GM18505 (cell line): ENCODE measurements around the gene PRR22.

ENCODE experiments used
- ATAC-seq: cut with Tn5 transposase; IDR thresholded peaks from one replicate; pipeline ENCODE4 v1.9.1; 2021; ENCODE audit not compliant: unreplicated experiment
- POLR2A ChIP-seq: IDR thresholded peaks from 4 replicates; pipeline ENCODE4 v1.6.1; 2011; ENCODE audit warnings: borderline replicate concordance; ENCODE audit not compliant: insufficient read depth, insufficient read length; ENCODE audit errors: extremely low read depth

PRR22 gene

DNA sequence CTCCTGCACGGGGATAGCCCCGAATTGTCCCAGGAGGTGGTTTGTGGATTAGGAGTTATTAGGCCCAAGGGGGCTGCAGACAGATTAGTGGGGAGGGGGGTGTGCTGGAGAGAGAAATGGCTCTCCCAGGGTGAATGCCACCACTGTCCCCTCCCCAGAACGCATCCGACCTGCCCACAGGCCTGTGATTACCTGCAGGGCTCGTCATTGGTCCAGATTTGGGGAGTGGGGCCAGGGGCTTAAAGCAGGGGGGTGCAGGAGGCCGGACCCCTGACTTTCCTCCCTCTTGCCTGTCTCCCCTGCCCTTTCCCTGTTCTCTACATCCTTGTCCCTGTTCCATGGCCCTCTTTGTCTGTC is 21.6 kb upstream of the PRR22 start:
- no peak for TF ChIP-seq POLR2A

DNA sequence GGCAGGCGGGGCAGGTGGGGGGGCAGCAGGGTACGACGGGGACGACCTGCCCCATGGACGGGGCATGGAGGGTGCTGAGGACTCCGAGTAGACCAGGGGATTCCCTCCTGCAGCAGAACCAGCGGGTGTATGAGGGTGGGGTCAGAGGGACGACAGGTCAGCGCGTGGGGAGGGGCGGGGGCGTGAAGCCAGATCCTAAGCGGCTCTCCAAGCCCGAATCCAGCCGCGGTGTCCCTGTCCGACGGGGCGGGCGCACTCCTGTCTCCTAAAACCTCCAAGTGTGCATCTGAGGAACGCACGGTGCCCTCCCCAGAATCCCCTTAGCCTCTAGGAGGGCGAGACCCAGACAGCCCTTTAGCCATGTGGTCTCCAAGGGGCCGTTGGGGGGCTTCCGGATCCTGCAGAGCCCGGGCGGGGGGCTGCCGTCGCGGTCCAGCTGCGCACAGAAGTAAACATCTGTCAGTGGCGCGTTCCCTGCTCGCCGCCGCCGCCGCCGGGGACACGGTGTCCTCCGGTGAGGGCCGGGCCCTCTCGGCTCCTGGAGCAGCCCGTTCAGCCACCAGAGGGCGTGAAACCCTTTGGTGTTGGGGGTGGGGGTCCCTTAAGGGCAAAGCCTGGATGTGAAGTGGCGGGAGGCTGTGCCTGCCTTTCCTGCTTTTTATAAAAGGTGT is 21.1 kb upstream of the PRR22 start:
- TF ChIP-seq POLR2A, result no peak
- ATAC-seq, result no peak

More for the DNA sequence above, 21.6 kb upstream of the PRR22 start:
- no peak for ATAC-seq

DNA sequence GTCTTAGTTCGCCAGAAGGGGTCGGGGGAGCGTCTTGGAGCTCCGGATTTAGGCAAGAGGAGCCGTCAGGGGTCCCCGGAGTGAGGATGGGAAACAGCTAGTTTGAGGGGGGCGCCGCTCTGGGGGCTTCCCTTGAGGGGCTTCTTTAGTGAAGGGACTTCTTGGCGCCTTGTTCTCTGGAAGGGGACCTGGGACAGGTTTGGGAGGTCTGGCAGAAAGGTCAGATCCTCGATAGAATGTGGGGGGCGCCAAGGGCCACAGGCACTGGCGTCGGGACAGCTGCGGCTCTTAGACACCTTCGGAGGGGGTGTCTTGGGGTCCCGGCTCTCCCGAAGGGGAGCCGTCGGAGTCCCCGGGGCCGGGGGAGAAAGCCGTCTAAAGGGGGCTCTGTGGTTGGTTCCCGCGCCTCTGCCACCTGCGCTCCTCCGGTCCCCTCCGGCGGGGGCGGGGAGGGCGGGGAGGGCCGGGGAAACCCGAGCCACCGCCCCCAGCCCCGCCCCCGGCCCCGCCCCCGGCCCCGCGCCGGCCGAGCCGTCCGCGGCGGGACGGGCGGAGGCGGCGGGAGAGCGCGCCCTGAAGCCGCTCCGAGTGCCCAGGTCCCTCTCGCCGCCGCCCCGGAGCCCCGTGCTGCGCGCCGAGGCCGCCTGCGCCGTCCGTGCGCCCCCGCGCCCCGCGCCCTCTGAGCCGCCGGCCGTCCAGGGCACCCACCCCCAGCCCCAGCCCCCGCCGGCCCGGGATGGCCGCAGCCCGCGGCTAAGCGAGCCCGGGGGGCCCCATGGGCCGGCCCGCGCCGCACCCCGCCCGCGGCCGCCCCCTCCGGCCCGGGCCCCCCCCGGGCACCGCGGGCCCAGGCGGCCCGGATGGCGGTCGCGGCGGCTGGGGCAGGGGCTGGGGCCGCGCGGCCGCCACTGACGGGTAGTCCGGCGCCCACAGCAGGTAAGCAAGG is 20.2 kb upstream of the PRR22 start, which contains the start of gene NRTN:
Gene NRTN, plus strand, starts transcription at position 552 of the 946 bp plus-strand sequence. CDS start 19,099 bp downstream, outside the sequence.
- TF ChIP-seq POLR2A, result no peak
- ATAC-seq, result no peak

DNA sequence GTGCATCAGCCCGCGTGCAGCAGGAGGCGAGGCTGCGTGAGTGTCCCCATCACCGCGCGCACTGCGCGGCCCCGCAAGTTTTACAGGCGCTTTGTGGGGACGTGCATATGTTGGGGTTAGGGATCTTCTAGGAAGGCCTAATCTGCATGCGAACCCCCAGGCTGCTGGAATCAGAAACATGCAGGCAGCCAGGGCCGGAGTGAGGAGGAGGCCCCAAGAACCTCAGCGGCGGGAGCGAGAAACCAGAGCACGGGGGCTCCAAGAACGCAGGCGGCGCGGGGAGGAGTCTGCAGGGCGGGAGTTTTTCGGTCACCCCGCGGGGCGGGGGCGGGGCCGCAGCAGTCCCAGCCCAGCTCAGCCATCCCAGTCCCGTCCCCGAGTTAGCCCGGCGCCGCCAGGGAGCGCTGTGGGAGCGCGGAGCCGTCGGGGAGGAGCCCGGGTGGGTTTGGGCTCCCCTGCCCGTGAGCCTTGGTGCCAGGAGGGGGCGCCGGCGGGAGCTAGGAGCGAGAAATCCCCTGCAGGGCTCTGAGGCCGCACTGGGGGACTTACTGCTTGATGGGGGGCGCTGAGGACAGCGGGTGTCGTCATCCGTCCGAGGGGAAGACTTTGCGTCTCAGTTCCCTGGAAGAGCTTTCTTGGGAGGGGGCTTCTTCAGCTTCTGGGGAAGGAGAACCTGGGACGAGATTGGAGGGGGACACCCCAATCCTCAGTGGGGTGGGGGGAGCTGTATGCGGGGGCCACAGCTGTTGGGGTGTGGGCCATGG is 19.4 kb upstream of the PRR22 start:
- ATAC-seq, result peak; percentile 76

DNA sequence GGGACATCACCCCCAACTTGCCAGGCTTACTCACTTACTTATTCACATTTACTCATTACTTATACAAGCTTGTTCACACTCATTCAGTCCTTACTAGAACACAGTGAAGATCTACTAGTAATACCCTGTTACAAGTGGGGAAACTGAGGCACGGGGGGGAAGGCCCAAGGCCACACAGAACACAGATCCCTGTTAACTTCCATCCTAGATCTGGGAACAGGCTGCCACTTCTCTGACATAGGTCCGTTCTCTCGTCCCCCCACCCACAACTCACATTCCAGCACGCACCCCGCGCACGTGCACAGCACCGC is 18.9 kb upstream of the PRR22 start:
- no peak for TF ChIP-seq POLR2A
- ATAC-seq, result no peak

More for the DNA sequence above, 19.4 kb upstream of the PRR22 start:
- TF ChIP-seq POLR2A, result no peak

DNA sequence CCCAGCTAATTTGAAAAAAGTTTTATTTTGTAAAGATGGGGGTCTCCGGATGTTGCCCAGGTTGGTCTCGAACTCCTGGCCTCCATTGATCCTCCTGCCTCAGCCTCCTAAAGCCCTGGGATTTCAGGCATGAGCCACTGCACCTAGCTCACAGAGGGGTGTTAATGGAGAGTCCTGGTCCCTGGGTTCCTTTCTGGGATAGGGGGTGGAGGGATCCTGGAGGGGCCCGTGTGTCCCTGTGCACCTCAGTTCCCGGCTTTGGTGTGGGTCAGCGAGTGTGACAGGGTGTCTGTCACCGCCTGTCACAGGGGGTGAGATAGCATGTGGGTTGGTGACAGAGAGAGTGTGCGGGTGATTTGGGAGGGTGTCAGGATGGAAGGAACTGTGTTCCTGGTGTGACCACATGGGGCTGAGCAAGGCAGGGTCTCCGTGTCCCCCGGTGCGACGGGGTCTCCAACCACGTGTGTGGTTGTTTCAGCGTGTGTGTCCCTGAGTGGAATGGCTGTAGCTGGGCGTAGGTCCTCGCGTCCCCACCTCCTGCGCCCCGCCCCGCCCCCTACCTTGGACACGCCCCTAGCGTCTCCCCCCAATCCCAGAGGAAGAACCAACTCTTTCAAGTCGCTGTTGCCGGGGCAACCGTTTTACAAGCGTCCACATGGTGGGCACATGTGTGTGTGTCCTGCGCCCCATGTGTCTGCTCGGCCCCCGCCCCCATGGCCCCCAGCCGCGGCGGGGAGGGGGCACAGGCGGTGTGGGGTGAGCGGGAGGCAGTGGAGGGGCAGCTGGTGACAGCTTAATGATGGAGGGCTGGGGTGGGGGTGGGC is 17.5 kb upstream of the PRR22 start:
- ATAC-seq, result no peak
- no peak for TF ChIP-seq POLR2A

DNA sequence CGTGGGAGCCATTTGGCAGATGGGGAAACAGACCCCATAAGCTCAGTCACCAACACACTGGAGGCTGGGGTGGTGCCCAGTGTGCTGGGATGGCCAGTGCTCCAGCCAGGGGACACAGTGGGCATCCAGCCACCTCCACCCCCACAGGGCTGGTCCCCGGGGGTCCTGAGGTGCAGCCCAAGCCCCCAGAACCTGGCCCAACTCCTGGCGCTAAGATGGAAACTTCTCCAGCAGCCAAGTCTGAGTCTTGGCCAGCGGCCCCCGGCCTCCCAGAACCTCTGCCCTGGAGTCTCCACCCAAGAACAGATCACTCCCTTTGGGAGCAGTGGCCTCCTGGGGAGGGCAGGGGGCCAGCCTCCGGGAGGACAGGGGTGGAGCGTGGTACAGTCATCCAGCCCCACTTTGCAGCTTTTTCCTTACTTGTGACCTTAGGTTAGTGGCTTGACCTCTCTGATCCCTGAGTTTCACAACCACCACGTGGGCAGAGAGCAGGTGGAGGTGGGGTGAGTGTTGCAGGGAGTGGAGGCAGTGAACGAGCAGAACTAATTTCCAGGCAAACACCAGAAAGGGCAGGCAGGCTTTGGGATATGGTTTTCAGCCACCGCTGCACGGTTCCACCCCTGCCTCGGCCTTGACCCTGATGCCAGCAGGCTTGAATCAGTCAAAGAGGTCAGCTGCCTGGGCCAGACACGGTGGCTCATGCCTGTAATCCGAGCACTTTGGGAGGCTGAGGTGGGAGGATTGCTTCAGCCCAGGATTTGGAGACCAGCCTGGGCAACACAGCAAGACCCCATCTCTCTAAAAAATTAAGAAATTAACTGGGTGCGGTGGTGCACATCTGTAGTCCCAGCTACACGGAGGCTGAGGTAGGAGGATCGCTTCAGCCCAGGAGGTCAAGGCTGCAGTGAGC is 16.1 kb upstream of the PRR22 start:
- no peak for TF ChIP-seq POLR2A
- ATAC-seq, result no peak

DNA sequence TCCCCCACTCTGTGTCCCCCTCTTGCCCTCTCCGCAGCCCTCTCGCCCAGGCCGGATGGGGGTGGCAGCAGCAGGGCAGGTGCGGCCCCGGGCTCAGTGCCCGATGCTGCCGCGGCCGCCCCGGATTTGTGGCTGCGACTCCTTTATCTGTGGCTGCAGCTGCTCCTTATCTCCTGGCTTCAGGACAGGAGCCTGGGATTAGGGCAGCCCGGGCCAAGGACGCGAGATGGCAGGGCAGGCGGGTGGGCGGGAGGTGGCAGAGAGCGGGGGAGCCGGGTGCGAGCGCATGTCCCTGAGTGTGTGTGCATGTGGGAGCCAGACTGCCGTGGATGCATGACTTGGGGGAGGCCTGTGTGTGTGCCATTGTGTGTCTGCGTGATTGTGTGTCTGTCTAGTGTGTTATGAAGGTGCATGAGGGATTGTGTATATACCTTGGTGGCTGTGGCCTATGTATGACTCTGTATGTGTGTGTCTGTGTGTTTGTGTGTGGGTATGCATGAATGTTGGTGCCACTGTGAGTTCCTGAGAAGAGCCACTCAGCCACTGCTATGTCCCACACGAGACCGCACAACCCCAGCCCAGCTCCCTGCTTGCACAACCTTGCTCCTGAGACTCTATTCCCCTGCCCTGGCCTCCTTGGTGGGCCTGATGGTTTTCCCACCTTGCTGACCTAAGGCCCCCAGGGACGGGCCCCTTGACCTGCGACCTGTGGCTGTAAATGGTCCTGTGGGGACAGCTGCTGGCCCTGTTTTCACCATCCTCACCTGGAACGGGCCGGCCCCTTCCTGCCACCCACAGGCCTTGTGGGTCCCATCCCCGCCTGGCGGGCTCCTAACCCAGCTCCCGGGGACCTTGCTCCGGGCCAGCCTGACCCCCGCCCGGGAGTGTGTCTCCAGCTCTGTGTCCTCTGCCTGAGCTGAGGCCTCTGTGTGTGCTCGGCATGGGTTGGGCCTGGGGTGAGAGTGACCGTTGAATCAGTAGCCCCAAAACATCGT is 15.0 kb upstream of the PRR22 start:
- no peak for ATAC-seq
- TF ChIP-seq POLR2A, result no peak

DNA sequence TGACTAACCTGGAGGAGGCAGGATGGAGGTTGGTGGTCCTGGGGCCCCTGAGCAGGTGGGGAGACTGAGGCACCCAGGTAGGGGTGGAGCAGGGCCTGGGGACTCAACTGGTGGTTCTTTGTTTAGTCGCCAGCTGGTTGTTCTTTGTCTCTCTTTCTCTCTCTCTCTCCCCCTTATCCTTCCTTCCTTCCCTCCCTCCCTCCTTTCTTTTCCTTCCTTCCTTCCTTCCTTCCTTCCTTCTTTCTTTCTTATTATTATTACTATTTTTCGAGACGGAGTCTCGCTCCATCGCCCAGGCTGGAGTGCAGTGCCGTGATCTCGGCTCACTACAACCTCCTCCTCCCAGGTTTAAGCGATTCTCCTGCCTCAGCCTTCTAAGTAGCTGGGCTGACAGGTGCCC is 13.7 kb upstream of the PRR22 start:
- no peak for ATAC-seq
- no peak for TF ChIP-seq POLR2A

DNA sequence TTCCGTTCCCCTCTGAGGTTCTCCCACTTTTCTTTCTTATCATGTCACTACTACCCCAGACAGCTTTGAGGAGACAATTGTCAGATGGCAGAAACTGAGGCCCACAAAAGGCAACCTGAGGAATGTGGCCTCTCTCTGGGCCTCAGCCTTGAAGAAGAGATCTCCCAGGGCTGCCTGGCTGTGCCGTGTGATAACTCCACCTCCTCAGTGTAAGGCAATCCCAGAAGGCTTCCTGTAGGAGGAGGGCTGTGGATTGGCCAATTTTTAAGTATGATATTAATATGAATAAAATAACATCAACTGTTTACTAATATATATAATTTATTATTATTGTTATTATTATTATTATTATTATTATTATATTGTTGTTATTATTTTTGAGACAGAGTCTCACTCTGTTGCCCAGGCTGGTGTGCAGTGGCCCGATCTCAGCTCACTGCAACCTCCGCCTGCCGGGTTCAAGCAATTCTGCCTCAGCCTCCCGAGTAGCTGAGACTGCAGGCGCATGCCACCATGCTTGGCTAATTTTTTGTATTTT is 10.9 kb upstream of the PRR22 start:
- no peak for ATAC-seq
- no peak for TF ChIP-seq POLR2A
